Lower leg skin (tissue), 3 donors: ENCODE data around the gene C1orf232.

Experiments
- POLR2A ChIP-seq, 2 donors: fragments of 450-650 bp; IDR thresholded peaks; one replicate each; pipeline ENCODE4 v1.6.1; 2016 to 2017; ENCODE audit warnings: antibody characterized with exemption in 2 of 2, mild to moderate bottlenecking in 1 of 2, moderate library complexity in 1 of 2
- TF ChIP-seq, protein P1 (sequence below), 3 donors: fragments of 450-650 bp; IDR thresholded peaks; one replicate each; pipeline ENCODE4 v1.5.1; 2016; ENCODE audit warnings: antibody characterized with exemption in 3 of 3, mild to moderate bottlenecking in 3 of 3, moderate library complexity in 2 of 3

DNA sequence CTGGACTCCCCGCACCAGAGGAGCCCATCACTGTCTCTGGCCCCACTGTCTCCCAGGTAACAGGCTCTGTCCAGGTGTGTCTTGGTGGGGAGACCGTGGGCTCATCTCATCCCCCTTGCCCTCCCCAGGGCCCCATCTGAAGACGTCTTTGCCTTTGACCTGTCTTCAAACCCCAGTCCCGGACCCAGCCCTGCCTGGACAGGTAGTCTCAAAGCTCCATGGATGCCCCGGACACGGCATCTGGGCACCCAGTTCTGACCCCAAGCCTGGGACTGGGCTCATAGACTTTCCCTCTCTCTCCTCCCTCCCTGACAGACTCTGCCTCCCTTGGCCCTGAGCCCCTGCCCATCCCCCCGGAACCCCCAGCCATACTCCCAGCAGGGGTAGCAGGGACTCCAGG is 15.3 kb upstream of the C1orf232 start:
- no peak for TF ChIP-seq POLR2A (IDR thresholded peaks at IDR 0.05)
- TF ChIP-seq, protein P1, sequence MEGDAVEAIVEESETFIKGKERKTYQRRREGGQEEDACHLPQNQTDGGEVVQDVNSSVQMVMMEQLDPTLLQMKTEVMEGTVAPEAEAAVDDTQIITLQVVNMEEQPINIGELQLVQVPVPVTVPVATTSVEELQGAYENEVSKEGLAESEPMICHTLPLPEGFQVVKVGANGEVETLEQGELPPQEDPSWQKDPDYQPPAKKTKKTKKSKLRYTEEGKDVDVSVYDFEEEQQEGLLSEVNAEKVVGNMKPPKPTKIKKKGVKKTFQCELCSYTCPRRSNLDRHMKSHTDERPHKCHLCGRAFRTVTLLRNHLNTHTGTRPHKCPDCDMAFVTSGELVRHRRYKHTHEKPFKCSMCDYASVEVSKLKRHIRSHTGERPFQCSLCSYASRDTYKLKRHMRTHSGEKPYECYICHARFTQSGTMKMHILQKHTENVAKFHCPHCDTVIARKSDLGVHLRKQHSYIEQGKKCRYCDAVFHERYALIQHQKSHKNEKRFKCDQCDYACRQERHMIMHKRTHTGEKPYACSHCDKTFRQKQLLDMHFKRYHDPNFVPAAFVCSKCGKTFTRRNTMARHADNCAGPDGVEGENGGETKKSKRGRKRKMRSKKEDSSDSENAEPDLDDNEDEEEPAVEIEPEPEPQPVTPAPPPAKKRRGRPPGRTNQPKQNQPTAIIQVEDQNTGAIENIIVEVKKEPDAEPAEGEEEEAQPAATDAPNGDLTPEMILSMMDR (IDR thresholded peaks at IDR 0.05) = no peak
